GM18502 (cell line): ENCODE measurements around the gene CHADL.
"Not testable (repeated sequence)": the region's sequence is repeated elsewhere in the genome, so short reads cannot be mapped to it uniquely, and the experiment has no call there.

ENCODE experiments used
- ATAC-seq: cut with Tn5 transposase; IDR thresholded peaks from one replicate; pipeline ENCODE4 v1.9.1; 2021; ENCODE audit warnings: mild to moderate bottlenecking; ENCODE audit not compliant: unreplicated experiment, poor library complexity

Gene CHADL

DNA sequence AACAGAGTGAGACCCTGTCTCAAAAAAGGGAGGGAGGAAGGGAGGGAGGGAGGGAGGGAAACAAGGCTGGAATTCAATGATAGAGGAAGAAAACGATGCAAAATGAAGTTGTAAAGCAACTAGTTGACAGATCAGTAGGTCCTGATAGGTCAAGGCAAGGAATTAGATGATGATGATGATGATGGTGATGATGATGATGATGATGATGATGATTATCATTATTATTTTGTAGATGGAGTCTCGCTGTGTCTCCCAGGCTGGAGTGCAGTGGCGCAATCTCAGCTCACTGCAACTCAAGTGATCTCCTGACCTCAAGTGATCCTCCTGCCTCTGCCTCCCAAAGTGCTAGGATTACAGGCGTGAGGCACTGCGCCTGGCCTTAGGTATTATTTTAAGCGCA is 46.9 kb downstream of the CHADL start:
- no peak for ATAC-seq

DNA sequence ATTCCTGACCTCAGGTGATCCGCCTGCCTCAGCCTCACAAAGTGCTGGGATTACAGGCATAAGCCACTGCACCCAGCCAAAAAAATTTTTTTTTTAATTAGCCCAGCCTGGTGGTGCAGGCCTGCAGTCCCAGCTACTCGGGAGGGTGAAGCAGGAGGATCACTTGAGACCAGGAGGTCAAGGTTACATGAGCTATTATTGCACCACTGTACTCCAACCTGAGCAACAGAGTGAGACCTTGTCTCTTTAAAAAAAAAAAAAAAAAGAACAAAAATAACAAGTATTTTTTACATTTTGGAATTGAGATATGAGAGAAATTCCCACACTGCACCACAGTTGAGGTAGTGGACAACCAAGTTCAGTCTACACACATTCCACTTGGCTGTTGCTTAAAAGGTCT is 49.3 kb downstream of the CHADL start:
- no peak for ATAC-seq

DNA sequence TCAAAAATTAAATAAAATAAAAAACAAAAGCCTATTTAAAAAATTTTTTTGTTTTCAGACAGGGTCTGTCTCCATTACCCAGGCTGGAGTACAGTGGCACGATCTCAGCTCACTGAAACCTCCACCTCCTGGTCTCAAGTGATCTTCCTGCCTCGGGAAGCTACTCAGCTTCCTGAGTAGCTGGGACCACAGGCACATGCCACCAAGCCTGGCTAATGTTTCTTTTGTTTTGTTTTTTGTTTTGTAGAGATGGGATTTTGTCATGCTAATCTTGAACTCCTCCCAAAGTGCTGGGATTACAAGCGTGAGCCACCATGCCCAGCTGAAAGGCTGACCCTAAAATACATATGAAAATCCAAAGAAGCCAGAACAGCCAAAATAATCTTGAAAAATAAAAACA is 56.1 kb downstream of the CHADL start:
- no peak for ATAC-seq

DNA sequence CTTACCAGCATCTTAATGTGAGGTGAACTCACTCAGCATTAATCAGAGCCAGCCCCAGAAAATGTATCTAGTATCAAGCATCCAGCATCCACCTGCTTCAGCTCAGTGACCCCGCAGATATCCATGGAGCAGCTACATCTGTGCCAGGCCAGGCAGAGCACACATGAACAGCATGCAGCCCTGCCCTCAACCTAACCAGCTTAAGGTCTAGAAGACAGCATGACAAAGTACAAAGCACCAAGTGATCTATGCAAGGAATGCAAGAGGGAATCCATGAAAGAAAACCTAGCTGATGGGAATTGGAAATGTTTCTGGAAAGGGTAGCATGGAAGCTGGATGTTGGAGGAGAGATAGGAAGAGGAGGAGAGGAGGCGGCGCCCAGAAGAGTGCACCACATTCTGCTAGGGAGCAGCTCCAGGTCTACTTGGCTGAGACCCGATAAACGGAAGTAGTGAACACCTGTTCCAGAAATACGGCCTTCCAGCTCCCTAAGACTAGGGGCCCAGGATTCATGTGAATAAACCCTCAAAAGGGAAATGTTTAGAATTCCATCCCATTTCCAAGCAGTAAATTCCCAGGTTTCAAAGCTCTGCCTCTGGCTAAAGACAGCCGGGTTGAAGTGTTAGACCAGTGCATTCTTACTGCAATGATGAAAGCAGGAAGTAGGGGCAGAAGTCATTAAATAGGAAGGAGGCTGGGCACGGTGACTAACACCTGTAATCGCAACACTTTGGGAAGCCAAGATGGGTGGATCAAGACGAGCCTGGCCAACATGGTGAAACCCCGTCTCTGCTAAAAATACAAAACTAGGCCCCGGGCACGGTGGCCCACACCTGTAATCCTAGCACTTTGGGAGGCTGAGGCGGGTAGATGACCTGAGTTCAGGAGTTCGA is 59.1 kb downstream of the CHADL start:
- ATAC-seq, result no peak

DNA sequence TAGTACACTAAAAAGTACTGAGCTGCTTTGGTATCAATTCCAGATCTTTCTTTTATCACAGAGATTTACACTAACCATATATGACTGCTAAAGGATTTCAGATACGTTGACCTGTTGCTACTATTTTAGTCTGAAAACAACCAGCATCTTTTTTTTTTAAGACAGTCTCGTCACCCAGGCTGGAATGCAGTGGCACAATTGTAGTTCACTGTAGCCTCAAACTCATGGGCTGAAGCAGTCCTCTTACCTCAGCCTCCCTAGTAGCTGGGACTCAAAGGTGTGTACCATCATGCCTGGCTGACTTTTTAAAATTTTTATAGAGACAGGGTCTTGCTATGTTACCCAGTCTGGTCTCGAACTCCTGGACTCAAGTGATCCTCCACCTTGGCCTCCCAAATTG is 59.8 kb downstream of the CHADL start:
- ATAC-seq, result no peak

DNA sequence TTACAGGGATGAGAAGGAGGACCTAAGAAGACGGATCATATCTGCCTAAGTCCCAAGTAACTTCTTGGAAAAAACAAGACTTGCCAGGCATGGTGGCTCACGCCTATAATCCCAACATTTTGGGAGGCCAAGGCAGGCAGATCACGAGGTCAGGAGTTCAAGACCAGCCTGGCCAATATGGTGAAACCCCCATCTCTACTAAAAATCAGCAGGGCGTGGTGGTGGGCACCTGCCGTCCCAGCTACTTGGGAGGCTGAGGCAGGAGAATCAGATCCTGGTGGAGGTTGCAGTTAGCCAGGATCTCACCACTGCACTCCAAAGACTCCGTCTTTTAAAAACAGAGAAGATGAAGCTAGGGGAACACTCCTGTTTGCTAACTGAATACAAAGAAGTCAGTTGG is 60.4 kb downstream of the CHADL start:
- ATAC-seq, result not testable (repeated sequence)
